Measurements from ENCODE around the gene PAPSS1.

DNA sequence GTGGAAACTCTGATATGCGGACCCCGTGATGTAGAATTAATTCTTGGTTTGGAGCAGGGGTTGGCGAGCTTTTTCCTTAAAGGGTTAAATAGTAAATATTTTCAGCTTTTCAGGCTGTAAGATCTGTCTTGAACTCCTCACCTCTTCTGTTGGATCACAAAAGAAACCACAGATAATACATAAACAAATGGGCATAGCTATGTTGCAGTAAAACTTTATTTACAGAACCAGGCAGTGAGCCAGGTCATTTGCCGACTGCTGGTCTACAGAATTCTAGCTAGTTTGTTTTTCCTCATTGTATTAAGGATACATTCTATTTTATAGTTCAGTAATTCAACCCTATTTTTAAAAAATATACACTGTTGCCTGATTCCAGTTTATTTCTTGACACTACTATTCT, 116.6 kb downstream of the PAPSS1 start:
- TF ChIP-seq EZH2 (IDR thresholded peaks at IDR 0.05; ENCODE audit: borderline replicate concordance, low read depth, low read length, severe bottlenecking), result no peak
- TF ChIP-seq, protein P1, sequence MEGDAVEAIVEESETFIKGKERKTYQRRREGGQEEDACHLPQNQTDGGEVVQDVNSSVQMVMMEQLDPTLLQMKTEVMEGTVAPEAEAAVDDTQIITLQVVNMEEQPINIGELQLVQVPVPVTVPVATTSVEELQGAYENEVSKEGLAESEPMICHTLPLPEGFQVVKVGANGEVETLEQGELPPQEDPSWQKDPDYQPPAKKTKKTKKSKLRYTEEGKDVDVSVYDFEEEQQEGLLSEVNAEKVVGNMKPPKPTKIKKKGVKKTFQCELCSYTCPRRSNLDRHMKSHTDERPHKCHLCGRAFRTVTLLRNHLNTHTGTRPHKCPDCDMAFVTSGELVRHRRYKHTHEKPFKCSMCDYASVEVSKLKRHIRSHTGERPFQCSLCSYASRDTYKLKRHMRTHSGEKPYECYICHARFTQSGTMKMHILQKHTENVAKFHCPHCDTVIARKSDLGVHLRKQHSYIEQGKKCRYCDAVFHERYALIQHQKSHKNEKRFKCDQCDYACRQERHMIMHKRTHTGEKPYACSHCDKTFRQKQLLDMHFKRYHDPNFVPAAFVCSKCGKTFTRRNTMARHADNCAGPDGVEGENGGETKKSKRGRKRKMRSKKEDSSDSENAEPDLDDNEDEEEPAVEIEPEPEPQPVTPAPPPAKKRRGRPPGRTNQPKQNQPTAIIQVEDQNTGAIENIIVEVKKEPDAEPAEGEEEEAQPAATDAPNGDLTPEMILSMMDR (IDR thresholded peaks at IDR 0.05; ENCODE audit: borderline replicate concordance, extremely low read depth, low read length, poor library complexity, severe bottlenecking), result no peak

Data from DND-41 (cell line).